Peyer's patch (tissue), 4 donors: ENCODE data around the gene OPCML. TPM values are rescaled to one million over a fixed set of nuclear protein-coding genes. Genes with fewer than 3 reads are reported as not detected.

Experiments used
- DNase-seq, 3 donors: peaks; one replicate each; pipeline ENCODE4 v3.0.0-alpha.2; 2017 to 2019
- H3K27ac ChIP-seq, 4 donors: fragments of 200-600 bp; sonication (generic); one replicate each; pipeline ENCODE4 v1.5.1; 2016 to 2019
- H3K27me3 ChIP-seq, 2 donors: fragments of 200-600 bp; sonication (generic); one replicate each; pipeline ENCODE4 v1.5.1; 2019
- H3K36me3 ChIP-seq, 3 donors: fragments of 200-600 bp; sonication (generic); one replicate each; pipeline ENCODE4 v1.5.1; 2016 to 2019
- H3K4me1 ChIP-seq, 4 donors: fragments of 200-600 bp; sonication (generic); one replicate each; pipeline ENCODE4 v1.5.1; 2016 to 2019
- H3K4me3 ChIP-seq, 4 donors: fragments of 200-600 bp; sonication (generic); 1 replicate in 3 of 4; 2 replicates in 1 of 4; pipeline ENCODE4 v1.5.1; 2016 to 2019; ENCODE audit warnings: mild to moderate bottlenecking in 1 of 4
- H3K9me3 ChIP-seq, 4 donors: fragments of 200-600 bp; sonication (generic); one replicate each; pipeline ENCODE4 v1.5.1; 2016 to 2019; ENCODE audit warnings: mild to moderate bottlenecking in 1 of 4
- POLR2A ChIP-seq, 2 donors: fragments of 450-650 bp; IDR thresholded peaks; one replicate each; pipeline ENCODE4 v1.5.1; 2017; ENCODE audit warnings: antibody characterized with exemption in 2 of 2, mild to moderate bottlenecking in 2 of 2, moderate library complexity in 2 of 2
- total RNA-seq, 4 donors: library from RNA; depleted of rRNA; stranded (reverse); fragments of >200 nt; gene quantifications; one replicate each; pipeline ENCODE4 v1.1.0, GENCODE V29; 2016
- TF ChIP-seq, protein P1 (sequence below), 6 experiments: fragments of 450-650 bp in 4 of 6; fragments of 200-600 bp in 2 of 6; sonication (generic) in 1 of 6; IDR thresholded peaks; one replicate each; pipeline ENCODE4 v1.5.1; 2017 to 2019; ENCODE audit warnings: antibody characterized with exemption in 6 of 6, mild to moderate bottlenecking in 3 of 6, moderate library complexity in 1 of 6

OPCML gene
- total RNA-seq, 4 donors from 2014 or later, result not detected

DNA sequence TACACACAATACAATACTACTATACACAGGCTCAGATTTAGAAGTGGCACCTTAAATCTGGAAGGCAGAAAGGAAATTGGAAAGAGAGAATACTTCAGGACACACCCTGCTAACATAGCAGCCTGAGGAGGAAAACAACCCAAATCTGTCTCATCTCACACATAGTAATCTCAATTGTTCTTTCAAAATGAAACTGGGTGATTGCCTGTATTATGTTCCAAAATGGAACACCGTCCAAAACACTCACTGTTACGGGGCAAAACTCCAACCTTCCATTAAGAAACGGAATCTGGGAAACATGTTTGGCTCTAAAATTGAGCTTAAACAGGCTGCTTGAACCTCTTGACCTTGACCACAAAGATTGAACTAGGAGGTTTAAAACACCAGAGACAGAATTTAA, 572.6 kb downstream of the OPCML start:
- Histone ChIP-seq H3K9me3 (no peaks in the 10 kb centered on the region), H3K27me3 (no peaks in the 10 kb centered on the region), H3K27ac (no peak overlapping the region), H3K4me1 (no peaks in the 10 kb centered on the region), H3K36me3 (no peaks in the 10 kb centered on the region), H3K4me3 (no peak overlapping the region)
- no peak for DNase-seq
- TF ChIP-seq POLR2A (IDR thresholded peaks at IDR 0.05), result no peak
- TF ChIP-seq, protein P1, sequence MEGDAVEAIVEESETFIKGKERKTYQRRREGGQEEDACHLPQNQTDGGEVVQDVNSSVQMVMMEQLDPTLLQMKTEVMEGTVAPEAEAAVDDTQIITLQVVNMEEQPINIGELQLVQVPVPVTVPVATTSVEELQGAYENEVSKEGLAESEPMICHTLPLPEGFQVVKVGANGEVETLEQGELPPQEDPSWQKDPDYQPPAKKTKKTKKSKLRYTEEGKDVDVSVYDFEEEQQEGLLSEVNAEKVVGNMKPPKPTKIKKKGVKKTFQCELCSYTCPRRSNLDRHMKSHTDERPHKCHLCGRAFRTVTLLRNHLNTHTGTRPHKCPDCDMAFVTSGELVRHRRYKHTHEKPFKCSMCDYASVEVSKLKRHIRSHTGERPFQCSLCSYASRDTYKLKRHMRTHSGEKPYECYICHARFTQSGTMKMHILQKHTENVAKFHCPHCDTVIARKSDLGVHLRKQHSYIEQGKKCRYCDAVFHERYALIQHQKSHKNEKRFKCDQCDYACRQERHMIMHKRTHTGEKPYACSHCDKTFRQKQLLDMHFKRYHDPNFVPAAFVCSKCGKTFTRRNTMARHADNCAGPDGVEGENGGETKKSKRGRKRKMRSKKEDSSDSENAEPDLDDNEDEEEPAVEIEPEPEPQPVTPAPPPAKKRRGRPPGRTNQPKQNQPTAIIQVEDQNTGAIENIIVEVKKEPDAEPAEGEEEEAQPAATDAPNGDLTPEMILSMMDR (IDR thresholded peaks at IDR 0.05), result no peak

DNA sequence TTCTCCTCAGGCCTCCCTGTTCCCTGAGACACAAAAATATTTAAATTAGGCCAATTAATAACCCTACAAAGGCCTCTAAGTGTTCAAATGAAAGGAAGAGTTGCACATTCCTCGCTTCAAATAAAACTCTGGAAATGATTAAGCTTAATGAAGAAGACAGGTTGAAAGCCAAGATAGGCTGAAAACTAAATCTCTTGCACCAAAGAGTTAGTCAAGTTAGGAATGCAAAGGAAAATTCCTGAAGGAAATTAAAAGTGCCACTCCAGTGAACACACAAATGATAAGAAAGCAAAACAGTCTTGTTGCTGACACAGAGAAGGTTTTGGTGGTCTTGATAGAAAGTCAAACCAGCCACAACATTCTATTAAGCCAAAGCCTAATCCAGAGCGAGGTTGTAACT, 574.4 kb downstream of the OPCML start:
- no peak overlapping the region for H3K27ac ChIP-seq
- no peak overlapping the region for H3K4me3 ChIP-seq
- TF ChIP-seq, protein P1 (IDR thresholded peaks at IDR 0.05), result no peak
- TF ChIP-seq POLR2A (IDR thresholded peaks at IDR 0.05), result no peak
- no peaks in the 10 kb centered on the region for H3K4me1 ChIP-seq
- DNase-seq, result no peak
- no peaks in the 10 kb centered on the region for H3K36me3 ChIP-seq
- no peaks in the 10 kb centered on the region for H3K9me3 ChIP-seq
- no peaks in the 10 kb centered on the region for H3K27me3 ChIP-seq

DNA sequence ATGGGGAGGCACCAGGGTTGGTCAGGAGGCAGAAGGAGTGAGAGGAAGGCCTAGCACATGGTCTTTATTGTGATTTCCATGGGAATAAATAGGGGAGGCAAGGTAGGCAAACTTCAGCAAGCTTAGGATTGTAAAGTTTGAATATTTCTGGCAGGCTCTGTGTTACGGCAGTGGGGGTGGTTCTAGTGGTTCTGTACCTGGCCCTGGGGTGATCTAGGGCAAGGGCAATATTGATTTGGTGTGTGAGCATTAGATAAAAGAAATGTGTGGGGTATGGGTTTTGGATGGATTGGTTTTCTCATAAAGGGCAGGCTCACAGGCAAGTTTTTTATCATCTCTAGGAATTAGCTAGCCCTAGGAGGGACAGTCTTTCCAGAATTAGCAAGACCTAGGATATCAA, 584.0 kb downstream of the OPCML start:
- no peak for DNase-seq
- Histone ChIP-seq H3K9me3 (no peaks in the 10 kb centered on the region), H3K27ac (no peak overlapping the region), H3K36me3 (no peaks in the 10 kb centered on the region), H3K4me1 (peaks cover 0 to 10% (median 0%) of the 10 kb centered on the region in 4 donors), H3K27me3 (peaks cover 0 to 7% of the 10 kb centered on the region in 2 donors), H3K4me3 (no peak overlapping the region)
- TF ChIP-seq, protein P1 (IDR thresholded peaks at IDR 0.05), result no peak
- no peak for TF ChIP-seq POLR2A (IDR thresholded peaks at IDR 0.05)

DNA sequence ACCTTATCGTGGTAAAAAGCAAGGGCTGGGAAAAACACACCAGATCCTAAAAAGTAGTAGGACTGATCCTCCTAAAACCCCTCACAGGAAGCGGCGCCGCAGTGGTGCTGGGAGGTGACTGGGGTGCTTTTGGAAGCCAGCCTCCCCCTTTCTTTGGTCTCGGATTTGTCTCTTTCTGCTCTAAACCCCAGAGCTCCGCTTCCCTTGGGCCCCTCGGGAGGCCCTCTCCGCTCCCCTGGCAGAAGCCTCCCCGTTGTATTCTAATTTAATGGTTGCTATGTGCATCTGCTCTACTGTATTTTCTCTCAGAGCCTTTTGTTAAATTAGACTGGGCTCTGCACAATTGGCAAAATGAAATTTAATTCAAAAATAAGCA, 587.7 kb downstream of the OPCML start:
- Histone ChIP-seq H3K27me3 (peaks cover 0 to 14% of the 10 kb centered on the region in 2 donors), H3K4me3 (no peak overlapping the region), H3K9me3 (no peaks in the 10 kb centered on the region), H3K27ac (no peak overlapping the region), H3K36me3 (no peaks in the 10 kb centered on the region), H3K4me1 (peaks cover 0 to 12% (median 0%) of the 10 kb centered on the region in 4 donors)
- TF ChIP-seq, protein P1 (IDR thresholded peaks at IDR 0.05), result no peak
- TF ChIP-seq POLR2A (IDR thresholded peaks at IDR 0.05), result no peak
- DNase-seq, result no peak

DNA sequence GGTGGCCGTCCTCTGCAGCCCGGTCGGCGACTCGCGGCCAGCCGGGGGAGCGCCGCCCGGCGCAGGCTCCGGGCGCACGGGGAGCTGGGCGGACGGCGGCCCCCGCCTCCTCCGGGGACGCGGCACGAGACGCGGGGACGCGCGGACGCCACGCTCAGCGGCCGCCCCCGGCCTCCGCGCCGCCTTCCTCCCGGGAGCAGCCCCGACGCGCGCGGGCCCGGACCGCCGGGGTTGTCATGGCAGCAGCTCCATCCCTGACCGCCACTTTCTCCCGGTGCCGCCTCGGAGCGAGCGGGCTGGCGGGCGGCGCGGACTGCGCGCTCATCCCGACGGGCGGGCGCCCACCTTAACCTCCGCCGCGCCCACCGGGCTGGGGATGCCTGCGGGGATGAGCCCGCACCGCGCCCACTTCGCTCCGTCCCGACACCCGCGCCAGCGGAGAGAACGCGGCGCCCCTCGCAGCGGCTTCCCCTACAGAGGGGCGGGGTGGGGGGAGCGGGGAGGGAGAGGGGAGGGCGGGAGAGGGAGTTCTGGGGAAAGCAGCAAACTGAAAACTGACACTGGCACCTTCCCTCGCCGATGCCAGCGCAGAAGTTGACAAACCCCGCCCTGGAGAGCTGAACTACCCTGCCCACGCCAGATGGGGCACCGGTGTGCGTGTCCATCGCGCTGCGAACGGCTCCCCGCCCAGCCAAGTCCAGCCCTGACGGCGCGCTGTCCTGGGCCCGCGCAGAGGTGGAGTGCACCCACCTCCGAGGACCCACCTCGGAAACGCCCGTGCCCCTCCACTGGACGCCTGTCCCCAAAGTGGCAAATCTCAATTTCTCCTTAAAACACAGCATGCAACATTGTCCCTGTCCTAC, 588.4 kb downstream of the OPCML start:
- no peak for DNase-seq
- peak overlapping the region in 2 of 4 donors; percentile 39 to 42 for H3K4me3 ChIP-seq
- no peaks in the 10 kb centered on the region for H3K36me3 ChIP-seq
- H3K4me1 ChIP-seq, result peaks cover 0 to 12% (median 0%) of the 10 kb centered on the region in 4 donors
- H3K27ac ChIP-seq, result no peak overlapping the region
- H3K9me3 ChIP-seq, result no peaks in the 10 kb centered on the region
- no peak for TF ChIP-seq POLR2A (IDR thresholded peaks at IDR 0.05)
- peaks cover 0 to 14% of the 10 kb centered on the region in 2 donors for H3K27me3 ChIP-seq

DNA sequence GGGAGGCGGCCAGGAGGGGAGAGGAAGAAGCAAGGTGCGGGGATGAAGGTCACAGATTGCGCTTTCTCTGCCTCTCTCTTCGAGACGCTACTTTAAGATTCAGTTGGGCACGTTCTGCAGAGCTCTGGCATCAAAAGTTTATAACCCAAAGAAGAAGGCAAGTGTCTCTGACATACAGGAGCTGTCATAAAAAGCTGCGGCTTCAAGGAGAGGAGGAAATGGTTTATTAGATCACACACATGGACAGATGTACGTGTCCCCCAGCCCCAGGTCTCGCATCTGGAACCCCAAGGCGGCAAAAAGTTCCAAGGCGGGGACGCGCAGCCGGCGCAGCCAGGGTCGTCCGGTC, 589.0 kb downstream of the OPCML start:
- peaks cover 0 to 14% of the 10 kb centered on the region in 2 donors for H3K27me3 ChIP-seq
- H3K27ac ChIP-seq, result no peak overlapping the region
- no peaks in the 10 kb centered on the region for H3K9me3 ChIP-seq
- DNase-seq, result no peak
- H3K4me3 ChIP-seq, result peak overlapping the region in 2 of 4 donors; percentile 39 to 42
- H3K4me1 ChIP-seq, result peaks cover 0 to 12% (median 0%) of the 10 kb centered on the region in 4 donors
- H3K36me3 ChIP-seq, result no peaks in the 10 kb centered on the region
- TF ChIP-seq, protein P1 (IDR thresholded peaks at IDR 0.05), result no peak
- TF ChIP-seq POLR2A (IDR thresholded peaks at IDR 0.05), result no peak
